OCI-LY7 (cell line): ENCODE measurements around the gene RXFP1.

Experiments used
- EZH2phosphoT487 ChIP-seq: fragments of 200-600 bp; sonication (generic); IDR thresholded peaks from 2 replicates; pipeline ENCODE4 v1.6.1; 2018; ENCODE audit warnings: low read depth, borderline replicate concordance, mild to moderate bottlenecking, mixed run types, antibody characterized with exemption, low read length, moderate library complexity, mixed read lengths
- TF ChIP-seq, protein P1 (sequence below): fragments of 200-600 bp; sonication (generic); conservative IDR thresholded peaks from 2 replicates; pipeline ENCODE4 v1.5.1; 2014; ENCODE audit warnings: mild to moderate bottlenecking, antibody characterized with exemption, low read length, moderate library complexity, mixed read lengths

DNA sequence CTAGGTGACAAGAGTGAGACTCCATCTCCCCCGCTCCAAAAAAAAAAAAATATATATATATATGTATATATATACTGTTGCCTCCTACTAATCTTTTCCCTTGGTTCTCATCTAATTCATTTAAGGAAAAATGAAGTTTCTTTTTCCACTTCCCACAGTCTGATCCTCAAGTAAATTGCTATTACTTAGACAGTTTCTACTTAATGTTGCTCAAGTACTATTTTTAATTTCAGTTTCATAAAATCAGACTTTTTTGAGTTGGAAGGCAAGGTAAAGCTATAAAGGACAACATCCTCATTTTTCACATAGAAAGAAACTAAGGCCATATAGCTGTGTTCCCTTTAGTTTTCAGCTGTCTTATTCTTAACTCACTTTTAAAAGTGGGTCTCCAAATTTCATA is 5.8 kb downstream of the RXFP1 start:
- TF ChIP-seq, protein P1, sequence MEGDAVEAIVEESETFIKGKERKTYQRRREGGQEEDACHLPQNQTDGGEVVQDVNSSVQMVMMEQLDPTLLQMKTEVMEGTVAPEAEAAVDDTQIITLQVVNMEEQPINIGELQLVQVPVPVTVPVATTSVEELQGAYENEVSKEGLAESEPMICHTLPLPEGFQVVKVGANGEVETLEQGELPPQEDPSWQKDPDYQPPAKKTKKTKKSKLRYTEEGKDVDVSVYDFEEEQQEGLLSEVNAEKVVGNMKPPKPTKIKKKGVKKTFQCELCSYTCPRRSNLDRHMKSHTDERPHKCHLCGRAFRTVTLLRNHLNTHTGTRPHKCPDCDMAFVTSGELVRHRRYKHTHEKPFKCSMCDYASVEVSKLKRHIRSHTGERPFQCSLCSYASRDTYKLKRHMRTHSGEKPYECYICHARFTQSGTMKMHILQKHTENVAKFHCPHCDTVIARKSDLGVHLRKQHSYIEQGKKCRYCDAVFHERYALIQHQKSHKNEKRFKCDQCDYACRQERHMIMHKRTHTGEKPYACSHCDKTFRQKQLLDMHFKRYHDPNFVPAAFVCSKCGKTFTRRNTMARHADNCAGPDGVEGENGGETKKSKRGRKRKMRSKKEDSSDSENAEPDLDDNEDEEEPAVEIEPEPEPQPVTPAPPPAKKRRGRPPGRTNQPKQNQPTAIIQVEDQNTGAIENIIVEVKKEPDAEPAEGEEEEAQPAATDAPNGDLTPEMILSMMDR: no peak
- no peak for TF ChIP-seq EZH2phosphoT487
